GM12891 (cell line): ENCODE measurements around the gene TFAM.

Experiments used
- POLR2A ChIP-seq: IDR thresholded peaks from 2 replicates; pipeline ENCODE4 v1.6.1; 2011; ENCODE audit warnings: low read depth, low read length, control low read depth
- POLR2AphosphoS5 ChIP-seq: IDR thresholded peaks from 2 replicates; pipeline ENCODE4 v1.6.1; 2011; ENCODE audit warnings: low read depth, low read length, control low read depth
- POU2F2 ChIP-seq: IDR thresholded peaks from 2 replicates; pipeline ENCODE4 v1.6.1; 2011; ENCODE audit warnings: low read depth, mild to moderate bottlenecking, control low read depth, low read length, moderate library complexity
- TAF1 ChIP-seq: IDR thresholded peaks from 2 replicates; pipeline ENCODE4 v1.6.1; 2011; ENCODE audit warnings: low read depth, low read length, control low read depth

DNA sequence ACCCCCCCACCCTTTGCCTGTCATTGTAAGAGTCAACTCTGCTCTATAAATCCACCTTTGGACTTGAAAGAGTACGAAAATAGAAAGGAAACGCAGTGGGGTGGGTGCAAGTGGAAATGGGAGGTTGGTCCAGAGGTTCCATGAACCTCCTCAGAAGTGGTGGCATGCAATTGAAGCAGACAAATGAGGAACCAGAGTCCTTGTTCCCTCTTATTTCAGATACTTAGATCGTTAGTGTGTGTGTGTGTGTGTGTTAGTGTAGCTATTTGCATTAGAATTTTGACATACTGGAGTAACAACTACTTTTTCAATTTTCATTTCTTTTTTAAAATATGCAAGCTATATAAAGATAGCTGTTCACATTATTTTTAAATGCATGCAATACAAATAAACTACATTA, 18.1 kb upstream of the TFAM start:
- TF ChIP-seq POLR2AphosphoS5 (no peak), POLR2A (no peak), TAF1 (no peak), POU2F2 (no peak)
